ENCODE data around the gene ACTR8. TPM values are rescaled to one million over a fixed set of nuclear protein-coding genes. Genes with fewer than 3 reads are reported as not detected.

The ACTR8 gene
- total and polyA plus RNA-seq, 2 of the 13 experiments (the other 11 are each of a cell fraction or from before 2014, with no cell fraction given): 15.5 to 29.0 TPM

DNA sequence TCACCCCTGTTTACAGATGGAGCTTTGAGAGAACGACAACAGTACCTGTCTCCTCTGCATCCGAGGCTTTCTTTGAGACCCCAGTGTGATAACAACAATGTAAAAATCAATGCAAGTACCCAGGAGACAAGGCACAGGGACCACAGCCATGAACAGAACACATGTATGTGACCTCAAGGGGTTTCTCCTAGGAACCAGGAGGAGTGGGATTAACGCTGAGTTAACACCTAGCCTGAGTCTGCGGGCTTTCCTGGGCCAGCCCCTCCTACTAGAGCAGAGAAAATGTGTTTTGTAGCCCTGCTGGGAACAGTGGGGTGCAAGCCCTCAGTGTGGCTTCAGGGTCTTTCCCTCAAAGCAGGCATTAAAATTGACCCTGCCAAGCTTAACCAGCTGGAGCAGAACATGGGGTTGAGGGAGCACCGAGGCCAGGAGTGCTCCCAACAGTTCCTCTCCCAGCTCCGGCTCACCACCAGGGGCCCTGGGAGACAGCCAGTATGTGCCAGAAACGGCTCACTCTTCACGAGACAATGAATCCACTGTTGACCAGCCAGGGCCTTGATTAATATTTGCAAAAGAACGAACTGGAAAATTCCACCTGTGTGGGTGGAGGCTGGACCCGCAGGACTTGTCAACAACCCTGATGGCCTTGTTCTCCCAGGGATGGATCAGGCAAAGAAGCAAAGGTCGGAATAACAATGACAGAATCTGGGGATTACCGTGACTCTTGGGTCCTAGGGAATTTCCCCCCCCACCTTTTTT is 39.3 kb downstream of the ACTR8 start (continued):
- no peak for TF ChIP-seq ZNF10 (CRISPR knock-in tag; IDR thresholded peaks at IDR 0.05; ENCODE audit: borderline replicate concordance, low read depth)
- no peak for TF ChIP-seq ZNF383 (CRISPR knock-in tag; IDR thresholded peaks at IDR 0.05; ENCODE audit: borderline replicate concordance)
- TF ChIP-seq PRDM15 (CRISPR knock-in tag; IDR thresholded peaks at IDR 0.05): peak; percentile 66; the same call in 1 of the 2 replicates
- TF ChIP-seq IRX3 (CRISPR knock-in tag; IDR thresholded peaks at IDR 0.05; ENCODE audit: borderline replicate concordance, low read depth): no peak
- TF ChIP-seq ZNF792 (CRISPR knock-in tag; IDR thresholded peaks at IDR 0.05): peak; percentile 59; the same call in 1 of the 2 replicates
- TF ChIP-seq POLR2AphosphoS5 (IDR thresholded peaks at IDR 0.05; ENCODE audit: low read depth, low read length): peak; percentile 66
- no peak for TF ChIP-seq MYNN (CRISPR knock-in tag; IDR thresholded peaks at IDR 0.05; ENCODE audit: low read depth)
- TF ChIP-seq SP5 (CRISPR knock-in tag; IDR thresholded peaks at IDR 0.05; ENCODE audit: borderline replicate concordance, low read depth): peak; percentile 86
- TF ChIP-seq ZNF367 (CRISPR knock-in tag; IDR thresholded peaks at IDR 0.05; ENCODE audit: borderline replicate concordance): 0 out of 2 replicates have a peak, but pooled peaks have one; percentile 23
- TF ChIP-seq PCBP2 (optimal IDR thresholded peaks at IDR 0.05; ENCODE audit: low read depth, low read length, poor library complexity, severe bottlenecking): no peak
- no peak for TF ChIP-seq ZNF343 (CRISPR knock-in tag; IDR thresholded peaks at IDR 0.05)
- TF ChIP-seq MBD4 (IDR thresholded peaks at IDR 0.05; ENCODE audit: borderline replicate concordance, low read length): no peak
- no peak for TF ChIP-seq ZNF768 (CRISPR knock-in tag; IDR thresholded peaks at IDR 0.05)
- no peak for TF ChIP-seq THAP11 (CRISPR knock-in tag; IDR thresholded peaks at IDR 0.05)
- TF ChIP-seq RNF219 (CRISPR knock-in tag; IDR thresholded peaks at IDR 0.05): peak; percentile 4; the same call in 1 of the 2 replicates
- TF ChIP-seq, protein P1, sequence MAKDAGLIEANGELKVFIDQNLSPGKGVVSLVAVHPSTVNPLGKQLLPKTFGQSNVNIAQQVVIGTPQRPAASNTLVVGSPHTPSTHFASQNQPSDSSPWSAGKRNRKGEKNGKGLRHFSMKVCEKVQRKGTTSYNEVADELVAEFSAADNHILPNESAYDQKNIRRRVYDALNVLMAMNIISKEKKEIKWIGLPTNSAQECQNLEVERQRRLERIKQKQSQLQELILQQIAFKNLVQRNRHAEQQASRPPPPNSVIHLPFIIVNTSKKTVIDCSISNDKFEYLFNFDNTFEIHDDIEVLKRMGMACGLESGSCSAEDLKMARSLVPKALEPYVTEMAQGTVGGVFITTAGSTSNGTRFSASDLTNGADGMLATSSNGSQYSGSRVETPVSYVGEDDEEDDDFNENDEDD (CRISPR knock-in tag; IDR thresholded peaks at IDR 0.05; ENCODE audit: borderline replicate concordance): no peak
- TF ChIP-seq MED8 (CRISPR knock-in tag; IDR thresholded peaks at IDR 0.05; ENCODE audit: insufficient replicate concordance): peak; percentile 70
- no peak for TF ChIP-seq FIP1L1 (IDR thresholded peaks at IDR 0.05; ENCODE audit: borderline replicate concordance, insufficient read depth, low read depth, low read length)
- no peak for TF ChIP-seq FOXM1 (CRISPR knock-in tag; IDR thresholded peaks at IDR 0.05)
- TF ChIP-seq ZNF501 (CRISPR knock-in tag; IDR thresholded peaks at IDR 0.05): peak; percentile 77; the same call in 1 of the 2 replicates
- no peak for TF ChIP-seq ZNF577 (CRISPR knock-in tag; IDR thresholded peaks at IDR 0.05; ENCODE audit: borderline replicate concordance, low read depth)
- TF ChIP-seq, protein P2, sequence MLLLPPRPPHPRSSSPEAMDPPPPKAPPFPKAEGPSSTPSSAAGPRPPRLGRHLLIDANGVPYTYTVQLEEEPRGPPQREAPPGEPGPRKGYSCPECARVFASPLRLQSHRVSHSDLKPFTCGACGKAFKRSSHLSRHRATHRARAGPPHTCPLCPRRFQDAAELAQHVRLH (CRISPR knock-in tag; IDR thresholded peaks at IDR 0.05; ENCODE audit: borderline replicate concordance, low read depth): 0 out of 2 replicates have a peak, but pooled peaks have one; percentile 48
- TF ChIP-seq TCF7 (IDR thresholded peaks at IDR 0.05; ENCODE audit: low read depth): peak; percentile 32; the same call in 1 of the 2 replicates

All from HepG2 (cell line).